WTC11 (cell line): ENCODE data around the gene NRXN3.

Source experiments
- ATF6 ChIP-seq: sonication (generic); formaldehyde crosslinking; IDR thresholded peaks from 2 replicates; pipeline ENCODE4 v1.8.1; 2023; ENCODE audit warnings: mild to moderate bottlenecking, missing genetic modification reagents
- CREB1 ChIP-seq: sonication (generic); formaldehyde crosslinking; IDR thresholded peaks from 2 replicates; pipeline ENCODE4 v1.8.0; 2023; ENCODE audit warnings: mild to moderate bottlenecking, missing genetic modification reagents
- CTCF ChIP-seq: fragments of 200-600 bp; IDR thresholded peaks from 2 replicates; pipeline ENCODE4 v1.8.0; 2022; ENCODE audit warnings: antibody characterized with exemption
- MAX ChIP-seq: sonication (generic); formaldehyde crosslinking; IDR thresholded peaks from 2 replicates; pipeline ENCODE4 v1.8.0; 2022; ENCODE audit warnings: mild to moderate bottlenecking, missing genetic modification reagents
- NFATC4 ChIP-seq: fragments of 250-450 bp; sonication (Bioruptor Pico); IDR thresholded peaks from 2 replicates; pipeline ENCODE4 v1.9.0; 2021; ENCODE audit warnings: mild to moderate bottlenecking
- NFE2L1 ChIP-seq: sonication (generic); formaldehyde crosslinking; IDR thresholded peaks from 2 replicates; pipeline ENCODE4 v1.8.1; 2023; ENCODE audit warnings: missing genetic modification reagents
- SOX15 ChIP-seq: fragments of 250-450 bp; sonication (Bioruptor Pico); IDR thresholded peaks from 2 replicates; pipeline ENCODE4 v1.9.0; 2021; ENCODE audit warnings: mild to moderate bottlenecking
- ZBTB21 ChIP-seq: sonication (generic); formaldehyde crosslinking; IDR thresholded peaks from 2 replicates; pipeline ENCODE4 v1.8.1; 2023; ENCODE audit warnings: mild to moderate bottlenecking, missing genetic modification reagents, borderline replicate concordance
- ZMAT4 ChIP-seq: fragments of 250-450 bp; sonication (Bioruptor Pico); IDR thresholded peaks from 2 replicates; pipeline ENCODE4 v1.9.0; 2021; ENCODE audit warnings: mild to moderate bottlenecking

GRCh38 chr14:79645753-79646362 is 1475.7 kb downstream of the NRXN3 start:
- TF ChIP-seq MAX (CRISPR knock-in tag) = no peak
- no peak for TF ChIP-seq ATF6 (CRISPR knock-in tag)
- TF ChIP-seq ZMAT4 (CRISPR knock-in tag) = no peak
- no peak for TF ChIP-seq CTCF
- TF ChIP-seq NFATC4 = no peak
- TF ChIP-seq SOX15 = no peak
- TF ChIP-seq CREB1 = no peak
- TF ChIP-seq NFE2L1 = no peak
- no peak for TF ChIP-seq ZBTB21
